ENCODE data around the gene TEDDM1.

DNA sequence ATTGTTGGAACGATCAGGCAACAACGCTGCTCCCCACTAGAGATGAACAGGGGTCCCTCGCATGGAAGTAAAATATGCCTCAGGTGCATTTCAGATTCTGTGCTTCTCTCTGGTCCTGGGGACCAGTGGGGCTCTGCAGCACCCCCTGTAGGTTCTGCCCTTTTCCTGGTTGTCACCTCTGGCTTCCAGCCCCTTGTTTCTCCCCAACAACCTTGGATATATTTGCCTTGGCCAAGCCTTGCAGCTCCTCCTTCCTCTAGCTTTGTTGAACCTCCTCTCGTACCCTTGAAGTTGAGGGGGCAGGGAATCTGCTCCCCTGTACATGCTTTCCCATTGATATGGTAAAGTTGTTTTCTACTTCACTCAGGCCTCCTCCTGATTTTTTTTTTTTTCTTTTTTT lies 44.0 kb upstream of the TEDDM1 start:
- no peak for TF ChIP-seq YY1 (IDR thresholded peaks at IDR 0.05; ENCODE audit: insufficient read depth, insufficient read length)
- no peak for TF ChIP-seq ZNF274 (IDR thresholded peaks at IDR 0.05; ENCODE audit: low read depth, low read length)
- no peak for TF ChIP-seq SUZ12 (IDR thresholded peaks at IDR 0.05; ENCODE audit: extremely low read depth, insufficient read depth, insufficient read length)
